IMR-90 (cell line): ENCODE results near the gene OR14I1. TPM values are rescaled to one million over a fixed set of nuclear protein-coding genes. Genes with fewer than 3 reads are reported as not detected.
A peak's percentile ranks its signal among the peaks of the same experiment; 100 is the strongest.

Experiments used
- ATAC-seq: fragments of 200-7000 bp; cut with Tn5 transposase; 2 replicates; pipeline ENCODE4 v1.9.1; 2020; ENCODE audit warnings: low read depth, mild to moderate bottlenecking, moderate library complexity
- BruUV-seq: library from RNA; stranded (reverse); fragments of 400-500 nt; replicated peaks from 2 replicates; lab custom pipeline; 2021; lab: Mats Ljungman, UMichigan
- CTCF ChIA-PET: fragments of 300-600 bp; formaldehyde crosslinking; extraction: SDS; loops from one replicate; lab custom pipeline; 2021; ENCODE audit warnings: antibody characterized with exemption; lab: Yijun Ruan, JAX
- POLR2A ChIA-PET: fragments of 300-600 bp; sonication (Branson Sonifier 250); formaldehyde crosslinking; loops from one replicate; lab custom pipeline; 2022; ENCODE audit warnings: antibody characterized with exemption; ENCODE audit not compliant: unreplicated experiment; lab: Charles Lee
- DNase-seq: peaks from one replicate; pipeline ENCODE4 v3.0.0; 2013
- H2AFZ ChIP-seq: replicated peaks from 2 replicates; pipeline ENCODE3; 2013; ENCODE audit warnings: low read length, mild to moderate bottlenecking; ENCODE audit not compliant: poor library complexity
- H2AK5ac ChIP-seq: 2 replicates; pipeline ENCODE4 v1.6.1; 2013; ENCODE audit warnings: low read depth, low read length, inconsistent platforms
- H2AK9ac ChIP-seq: replicated peaks from 2 replicates; pipeline ENCODE3; 2013; ENCODE audit warnings: mild to moderate bottlenecking, low read depth, low read length, moderate library complexity; ENCODE audit not compliant: poor library complexity
- H2BK120ac ChIP-seq: 2 replicates; pipeline ENCODE4 v1.6.1; 2013; ENCODE audit warnings: low read depth, low read length, inconsistent platforms
- H2BK15ac ChIP-seq: 3 replicates; pipeline ENCODE4 v1.6.1; 2013; ENCODE audit warnings: low read depth, low read length, inconsistent platforms
- H2BK20ac ChIP-seq: 2 replicates; pipeline ENCODE4 v1.6.1; 2013; ENCODE audit warnings: low read depth, mild to moderate bottlenecking, inconsistent platforms, low read length, moderate library complexity
- H2BK5ac ChIP-seq: 2 replicates; pipeline ENCODE4 v1.6.1; 2013; ENCODE audit warnings: mild to moderate bottlenecking, low read depth, low read length, inconsistent platforms; ENCODE audit not compliant: poor library complexity, severe bottlenecking
- H3K14ac ChIP-seq: replicated peaks from 2 replicates; pipeline ENCODE4 v1.6.1; 2013; ENCODE audit warnings: low read depth, low read length, inconsistent platforms
- H3K18ac ChIP-seq: 2 replicates; pipeline ENCODE4 v1.6.1; 2013; ENCODE audit warnings: low read depth, low read length, control low read depth
- H3K23ac ChIP-seq: 2 replicates; pipeline ENCODE4 v1.6.1; 2013; ENCODE audit warnings: low read depth, low read length, inconsistent platforms
- H3K27ac ChIP-seq: 2 replicates; pipeline ENCODE4 v1.5.1; 2013; ENCODE audit warnings: mild to moderate bottlenecking, control low read depth, low read length; ENCODE audit not compliant: insufficient read depth
- H3K27me3 ChIP-seq: 2 replicates; pipeline ENCODE4 v1.6.1; 2013; ENCODE audit warnings: low read length; ENCODE audit not compliant: control insufficient read depth, insufficient read depth
- H3K36me3 ChIP-seq: 2 replicates; pipeline ENCODE4 v1.6.1; 2013; ENCODE audit warnings: low read length, mixed read lengths; ENCODE audit not compliant: control insufficient read depth, insufficient read depth
- H3K4ac ChIP-seq: 2 replicates; pipeline ENCODE4 v1.6.1; 2013; ENCODE audit warnings: low read depth, low read length, inconsistent platforms
- H3K4me1 ChIP-seq: 2 replicates; pipeline ENCODE4 v1.6.1; 2013; ENCODE audit warnings: low read length, mixed read lengths; ENCODE audit not compliant: control insufficient read depth, insufficient read depth
- H3K4me2 ChIP-seq: 2 replicates; pipeline ENCODE4 v1.6.1; 2013; ENCODE audit warnings: low read depth, mild to moderate bottlenecking, control low read depth, low read length, moderate library complexity
- H3K4me3 ChIP-seq: 2 replicates; pipeline ENCODE4 v1.5.1; 2013; ENCODE audit warnings: low read depth, mild to moderate bottlenecking, control low read depth, low read length, moderate library complexity; ENCODE audit not compliant: insufficient read depth
- H3K56ac ChIP-seq: 2 replicates; pipeline ENCODE4 v1.6.1; 2013; ENCODE audit warnings: low read length, inconsistent platforms; ENCODE audit not compliant: insufficient read depth; ENCODE audit errors: extremely low read depth
- H3K79me1 ChIP-seq, 2 experiments: 2 replicates each; pipeline ENCODE4 v1.6.1; 2013; ENCODE audit warnings: low read length in 2 of 2, inconsistent platforms in 1 of 2, low read depth in 1 of 2
- H3K9ac ChIP-seq: 2 replicates; pipeline ENCODE4 v1.6.1; 2013; ENCODE audit warnings: low read depth, low read length, control low read depth
- H3K9me1 ChIP-seq: 2 replicates; pipeline ENCODE4 v1.6.1; 2013; ENCODE audit warnings: low read length, inconsistent platforms; ENCODE audit not compliant: insufficient read depth
- H3K9me3 ChIP-seq: 2 replicates; pipeline ENCODE4 v1.6.1; 2013; ENCODE audit warnings: low read length; ENCODE audit not compliant: control insufficient read depth, insufficient read depth
- H4K20me1 ChIP-seq: 2 replicates; pipeline ENCODE4 v1.6.1; 2013; ENCODE audit warnings: low read length, inconsistent platforms; ENCODE audit not compliant: insufficient read depth
- H4K5ac ChIP-seq: 2 replicates; pipeline ENCODE4 v1.6.1; 2013; ENCODE audit warnings: mild to moderate bottlenecking, low read depth, low read length, control low read depth
- H4K8ac ChIP-seq, 2 experiments: 2 replicates each; pipeline ENCODE4 v1.6.1; 2013; ENCODE audit warnings: low read depth in 2 of 2, low read length in 2 of 2, control low read depth in 1 of 2, inconsistent platforms in 1 of 2
- H4K91ac ChIP-seq: 2 replicates; pipeline ENCODE4 v1.6.1; 2013; ENCODE audit warnings: low read depth, low read length, inconsistent platforms; ENCODE audit not compliant: insufficient read depth
- MAFK ChIP-seq: IDR thresholded peaks from 2 replicates; pipeline ENCODE4 v1.6.1; 2012; ENCODE audit warnings: low read depth, low read length, improper control_type of control experiment
- WGBS, 2 experiments: methylation state at CpG; one replicate each; pipeline versions ENCODE4 v1.1.5 to v1.1.7; 2013; ENCODE audit warnings: missing lambda C conversion rate in 2 of 2; ENCODE audit not compliant: insufficient read length in 1 of 2; ENCODE audit errors: extremely low coverage in 2 of 2; 5-methylcytosine and 5-hydroxymethylcytosine counted together
- dilution Hi-C: fragments of 300-500 bp; cut with HindIII; formaldehyde crosslinking; loops from one replicate; pipeline ENCODE4 v1.14.3; 2018; ENCODE audit warnings: low sequenced_read_pairs; ENCODE audit not compliant: unreplicated experiment
- in situ Hi-C: fragments of 300-500 bp; cut with MboI; formaldehyde crosslinking; loops from 3 replicates; pipeline ENCODE4 v1.14.3; 2019; ENCODE audit warnings: low sequenced_read_pairs, inconsistent platforms, mixed read lengths
- intact Hi-C: fragments of 100-400 bp; cut with micrococcal nuclease; formaldehyde crosslinking; loops from 2 replicates; pipeline ENCODE4 v1.10.0; 2022
- polyA plus RNA-seq, 3 experiments: library from polyadenylated mRNA; depleted of rRNA; stranded (reverse); fragments of >200 nt; gene quantifications; 2 replicates each; pipeline ENCODE4 v1.2.3, GENCODE V29; 2012; ENCODE audit warnings: low replicate concordance in 1 of 3
- total RNA-seq: library from RNA; depleted of rRNA; stranded (reverse); fragments of >200 nt; gene quantifications from 2 replicates; pipeline ENCODE4 v1.2.3, GENCODE V29; 2012
- TF ChIP-seq, protein P1 (sequence below): fragments of 150-350 bp; IDR thresholded peaks from 2 replicates; pipeline ENCODE4 v1.6.1; 2016; ENCODE audit warnings: low read depth, mild to moderate bottlenecking, low read length, moderate library complexity, borderline replicate concordance

OR14I1 gene
- total and polyA plus RNA-seq, 2 of the 4 experiments (the other 2 are of a cell fraction): not detected

DNA sequence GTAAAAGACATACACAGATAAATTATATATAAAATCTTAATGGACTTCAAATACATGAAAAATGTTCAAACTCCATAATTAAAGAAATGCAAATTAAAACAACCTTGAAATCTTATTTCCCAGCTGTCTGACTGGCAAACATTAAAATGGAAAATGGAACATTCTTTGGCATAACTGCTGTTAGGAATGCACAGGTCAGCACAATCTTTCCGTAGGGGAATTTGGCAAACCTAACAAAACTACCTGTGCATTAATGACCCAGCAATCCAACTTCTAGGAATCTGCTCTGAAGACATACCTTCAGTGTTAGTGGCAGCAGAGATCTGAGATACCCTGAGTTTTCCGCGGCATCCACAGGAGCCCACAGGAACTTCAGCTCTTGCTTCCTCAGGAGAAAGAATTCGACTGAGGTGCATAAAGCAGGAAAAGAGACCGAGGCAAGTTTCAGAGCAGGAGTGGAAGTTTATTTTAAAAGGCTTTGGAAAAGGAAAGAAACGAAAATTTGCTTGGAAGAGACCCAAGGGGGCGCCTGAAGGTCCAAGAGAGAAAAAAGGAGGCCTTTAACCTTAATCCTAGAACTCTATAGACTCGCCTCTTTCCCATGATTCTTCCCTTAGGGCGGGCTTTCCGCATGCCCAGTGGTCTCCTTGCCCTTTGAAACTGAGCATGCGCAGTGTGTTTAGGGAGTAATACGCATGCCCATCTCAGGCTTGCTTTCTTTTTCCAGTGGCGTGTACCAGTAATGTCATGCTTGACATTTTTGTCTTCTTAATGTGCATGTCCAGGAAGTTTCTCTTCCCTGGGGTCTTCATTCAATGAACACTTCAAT lies 28.2 kb upstream of the OR14I1 start:
- no peak overlapping the region for H2BK5ac ChIP-seq
- dilution Hi-C loops (no loop called here), intact Hi-C loops (no loop called here), in situ Hi-C loops (no loop called here)
- no peak overlapping the region for H2AK5ac ChIP-seq
- ChIA-PET POLR2A (no interaction called here), CTCF (no interaction called here)
- H3K23ac ChIP-seq: no peak overlapping the region
- no TSS peak for BruUV-seq
- no peaks in the 10 kb centered on the region for H3K9me1 ChIP-seq
- H4K91ac ChIP-seq: no peak overlapping the region
- peaks cover 10% of the 10 kb centered on the region; the same call in 1 of the 2 replicates for H3K9me3 ChIP-seq
- no peak overlapping the region for H3K4ac ChIP-seq
- H3K14ac ChIP-seq: no peak overlapping the region
- WGBS, 2 experiments: 80% methylated on average over 2 of the region's 13 CpGs; no CpG with 5 or more reads in 1 of the 2 experiments
- no peak overlapping the region for H2BK15ac ChIP-seq
- H4K5ac ChIP-seq: no peak overlapping the region
- H2AFZ ChIP-seq: no peak overlapping the region
- no peak overlapping the region for H2AK9ac ChIP-seq
- no peak overlapping the region for H3K27ac ChIP-seq
- H4K8ac ChIP-seq: no peak overlapping the region
- no peak overlapping the region for H3K9ac ChIP-seq
- H3K4me1 ChIP-seq: no peaks in the 10 kb centered on the region
- H2BK120ac ChIP-seq: no peak overlapping the region
- no peak overlapping the region for H2BK20ac ChIP-seq
- ATAC-seq (no peak), DNase-seq (no peak)
- no peaks in the 10 kb centered on the region for H4K20me1 ChIP-seq
- no peak overlapping the region for H3K4me3 ChIP-seq
- H3K4me2 ChIP-seq: no peak overlapping the region
- H3K36me3 ChIP-seq: no peaks in the 10 kb centered on the region
- H3K79me1 ChIP-seq: no peaks in the 10 kb centered on the region
- H3K18ac ChIP-seq: no peak overlapping the region
- TF ChIP-seq, protein P1, sequence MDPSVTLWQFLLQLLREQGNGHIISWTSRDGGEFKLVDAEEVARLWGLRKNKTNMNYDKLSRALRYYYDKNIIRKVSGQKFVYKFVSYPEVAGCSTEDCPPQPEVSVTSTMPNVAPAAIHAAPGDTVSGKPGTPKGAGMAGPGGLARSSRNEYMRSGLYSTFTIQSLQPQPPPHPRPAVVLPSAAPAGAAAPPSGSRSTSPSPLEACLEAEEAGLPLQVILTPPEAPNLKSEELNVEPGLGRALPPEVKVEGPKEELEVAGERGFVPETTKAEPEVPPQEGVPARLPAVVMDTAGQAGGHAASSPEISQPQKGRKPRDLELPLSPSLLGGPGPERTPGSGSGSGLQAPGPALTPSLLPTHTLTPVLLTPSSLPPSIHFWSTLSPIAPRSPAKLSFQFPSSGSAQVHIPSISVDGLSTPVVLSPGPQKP: no peak
- TF ChIP-seq MAFK: peak; percentile 56
- no peak overlapping the region for H3K56ac ChIP-seq
- no peaks in the 10 kb centered on the region for H3K27me3 ChIP-seq
